Activated naive CD4-positive, alpha-beta T cell (primary cell): ENCODE data around the gene SPATA24.
"Not testable (repeated sequence)": the region's sequence is repeated elsewhere in the genome, so short reads cannot be mapped to it uniquely, and the experiment has no call there.

Source experiments
- DNase-seq, 4 experiments: peaks; one replicate each; lab custom pipeline; 2025; lab: John Stamatoyannopoulos, UW

The SPATA24 gene

GRCh38 chr5:139394654-139395566 lies 9.0 kb downstream of the SPATA24 start, which contains the start of gene PROB1:
TSS of gene PROB1 (minus strand) at chr5:139395104. CDS start at chr5:139395081, 23 bp downstream.
- no peak for DNase-seq

- DNase-seq, result peak in 2 of 4 experiments; percentile 18 to 56
These were observed 9.7 kb downstream of the SPATA24 start for GRCh38 chr5:139394123-139394653.

GRCh38 chr5:139393497-139394122 lies 10.3 kb downstream of the SPATA24 start:
- DNase-seq, result no peak

- DNase-seq, result peak; percentile 36 to 64 (median 49)
These were observed 11.0 kb downstream of the SPATA24 start for GRCh38 chr5:139392678-139393496.

- DNase-seq, result no peak
These were observed 11.6 kb downstream of the SPATA24 start for GRCh38 chr5:139392324-139392677.

- DNase-seq, result no peak
These were observed 12.1 kb downstream of the SPATA24 start for GRCh38 chr5:139391570-139392323.

- DNase-seq, result no peak
These were observed 13.0 kb downstream of the SPATA24 start for GRCh38 chr5:139390639-139391569.

GRCh38 chr5:139389701-139390638 lies 13.9 kb downstream of the SPATA24 start, which contains the start of gene MZB1:
TSS of gene MZB1 (minus strand) at chr5:139389913. CDS start at chr5:139389856, 57 bp downstream.
- no peak for DNase-seq

- no peak for DNase-seq
These were observed 15.6 kb downstream of the SPATA24 start for GRCh38 chr5:139388198-139388821.

- DNase-seq, result no peak
These were observed 16.2 kb downstream of the SPATA24 start for GRCh38 chr5:139387611-139388197.

GRCh38 chr5:139386956-139387355 lies 16.9 kb downstream of the SPATA24 start:
- DNase-seq, result not testable (repeated sequence)

- no peak for DNase-seq
These were observed 17.8 kb downstream of the SPATA24 start for GRCh38 chr5:139386050-139386438.

- no peak for DNase-seq
These were observed 18.5 kb downstream of the SPATA24 start for GRCh38 chr5:139385061-139386049.

GRCh38 chr5:139384591-139385051 lies 19.3 kb downstream of the SPATA24 start:
- DNase-seq, result no peak

- DNase-seq, result no peak
These were observed 19.8 kb downstream of the SPATA24 start for GRCh38 chr5:139383993-139384590.

GRCh38 chr5:139383275-139383992 lies 20.5 kb downstream of the SPATA24 start, which contains the start of gene SLC23A1:
TSS of gene SLC23A1 (minus strand) at chr5:139383297. CDS start at chr5:139383253, 44 bp downstream.
- no peak for DNase-seq
